ENCODE results near the gene ABCA4.

Gene ABCA4

DNA sequence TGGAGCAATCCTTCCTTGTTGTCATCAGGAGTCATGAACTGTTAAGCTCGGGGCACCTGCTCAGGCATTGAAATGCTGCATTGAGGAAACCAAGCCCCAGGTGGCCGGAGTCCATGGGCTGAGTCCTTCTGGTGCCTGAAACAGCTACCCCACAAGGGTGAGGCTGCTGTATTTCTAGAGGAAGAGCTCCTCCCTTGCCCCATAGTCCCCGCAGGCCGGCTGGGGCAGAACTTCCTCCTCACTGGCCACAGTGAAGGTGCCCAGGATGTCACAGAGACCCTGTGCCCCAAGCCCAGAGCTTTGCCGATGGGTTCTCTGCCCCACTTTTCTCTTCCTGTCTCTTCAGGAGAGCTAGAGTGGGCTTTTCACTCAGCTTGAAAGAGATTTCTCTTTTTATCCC lies 130.9 kb downstream of the ABCA4 start:
- DNase-seq: no peak
- TF ChIP-seq POLR2A (IDR thresholded peaks at IDR 0.05; ENCODE audit: low read length) (no peak), GATA1 (IDR thresholded peaks at IDR 0.05; ENCODE audit: low read depth, low read length) (no peak)

DNA sequence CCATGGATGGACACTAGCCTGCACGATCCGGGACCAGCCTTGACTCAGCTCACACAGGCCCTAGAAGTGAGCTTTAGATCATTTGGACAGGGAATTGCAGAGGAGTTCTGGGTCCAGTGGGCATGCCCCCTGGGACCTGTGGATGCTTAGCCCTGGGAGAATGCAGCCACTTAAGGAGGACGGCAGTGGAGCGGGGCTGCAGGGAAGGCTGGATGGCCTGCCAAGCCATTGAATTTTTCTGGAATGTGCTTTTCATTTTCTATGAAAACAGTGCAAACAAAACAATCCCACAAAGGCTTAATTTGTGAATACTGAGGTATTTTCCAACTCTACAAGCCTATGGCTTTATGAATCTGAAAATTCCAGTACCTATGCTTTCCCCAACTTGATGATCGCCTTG lies 131.3 kb downstream of the ABCA4 start:
- DNase-seq: no peak
- TF ChIP-seq GATA1 (IDR thresholded peaks at IDR 0.05; ENCODE audit: low read depth, low read length) (no peak), POLR2A (IDR thresholded peaks at IDR 0.05; ENCODE audit: low read length) (no peak)

DNA sequence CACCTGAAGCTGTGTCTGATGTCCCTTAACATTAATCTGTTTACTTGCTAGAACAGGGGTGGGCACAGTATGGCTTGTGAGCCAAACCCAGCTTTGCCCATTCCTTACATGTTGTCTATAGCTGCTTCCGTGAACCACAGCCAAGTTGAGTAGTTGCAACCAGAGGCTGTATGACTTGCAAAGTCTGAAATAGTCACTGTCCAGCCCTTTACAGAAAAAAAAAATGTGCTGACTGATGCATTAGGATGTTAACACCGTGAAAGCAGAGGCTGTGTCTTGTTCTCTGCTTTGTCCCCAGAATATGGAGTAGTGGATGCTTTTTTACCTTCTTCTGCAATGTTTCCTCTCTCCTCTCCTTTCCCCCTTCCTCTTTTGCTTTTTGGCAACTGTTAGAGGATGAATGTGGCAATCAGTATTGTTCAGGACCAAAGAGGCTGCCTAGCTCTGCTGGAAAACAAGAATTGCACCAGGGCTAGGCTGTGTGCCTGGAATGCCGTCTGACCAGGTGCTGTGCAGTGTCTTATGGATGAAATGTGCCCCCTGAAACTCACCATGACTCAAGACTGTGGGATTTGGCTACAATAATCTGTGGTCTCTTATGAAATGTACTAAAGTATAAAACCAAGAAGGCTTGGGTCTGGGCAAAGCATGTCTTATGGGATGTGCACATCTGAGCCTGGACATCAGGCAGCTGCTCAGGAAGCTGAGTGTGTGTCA lies 132.2 kb downstream of the ABCA4 start:
- DNase-seq: peak; percentile 10 to 36

DNA sequence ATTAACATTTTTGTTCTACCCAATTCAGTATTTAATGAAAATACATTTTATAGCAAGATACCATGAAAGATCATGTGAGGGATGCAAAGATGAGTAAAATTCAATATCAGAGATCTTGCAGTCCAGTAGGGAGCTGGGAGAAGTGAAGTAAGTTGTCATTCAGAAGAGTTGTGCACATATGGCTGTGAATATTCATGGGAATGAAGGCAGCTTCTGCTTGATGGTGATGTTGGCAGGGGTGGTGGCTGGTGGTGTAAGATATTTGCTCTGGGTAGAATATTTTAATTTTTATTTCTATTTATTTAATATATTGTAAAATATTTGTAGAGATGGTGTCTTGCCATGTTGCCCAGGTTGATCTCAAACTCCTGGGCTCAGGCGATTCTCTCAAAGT lies 139.7 kb downstream of the ABCA4 start:
- TF ChIP-seq POLR2A (IDR thresholded peaks at IDR 0.05; ENCODE audit: low read length) (no peak), GATA1 (IDR thresholded peaks at IDR 0.05; ENCODE audit: low read depth, low read length) (no peak)
- no peak for DNase-seq

More for the DNA sequence above, 132.2 kb downstream of the ABCA4 start:
- TF ChIP-seq GATA1 (IDR thresholded peaks at IDR 0.05; ENCODE audit: low read depth, low read length) (no peak), POLR2A (IDR thresholded peaks at IDR 0.05; ENCODE audit: low read length) (no peak)

DNA sequence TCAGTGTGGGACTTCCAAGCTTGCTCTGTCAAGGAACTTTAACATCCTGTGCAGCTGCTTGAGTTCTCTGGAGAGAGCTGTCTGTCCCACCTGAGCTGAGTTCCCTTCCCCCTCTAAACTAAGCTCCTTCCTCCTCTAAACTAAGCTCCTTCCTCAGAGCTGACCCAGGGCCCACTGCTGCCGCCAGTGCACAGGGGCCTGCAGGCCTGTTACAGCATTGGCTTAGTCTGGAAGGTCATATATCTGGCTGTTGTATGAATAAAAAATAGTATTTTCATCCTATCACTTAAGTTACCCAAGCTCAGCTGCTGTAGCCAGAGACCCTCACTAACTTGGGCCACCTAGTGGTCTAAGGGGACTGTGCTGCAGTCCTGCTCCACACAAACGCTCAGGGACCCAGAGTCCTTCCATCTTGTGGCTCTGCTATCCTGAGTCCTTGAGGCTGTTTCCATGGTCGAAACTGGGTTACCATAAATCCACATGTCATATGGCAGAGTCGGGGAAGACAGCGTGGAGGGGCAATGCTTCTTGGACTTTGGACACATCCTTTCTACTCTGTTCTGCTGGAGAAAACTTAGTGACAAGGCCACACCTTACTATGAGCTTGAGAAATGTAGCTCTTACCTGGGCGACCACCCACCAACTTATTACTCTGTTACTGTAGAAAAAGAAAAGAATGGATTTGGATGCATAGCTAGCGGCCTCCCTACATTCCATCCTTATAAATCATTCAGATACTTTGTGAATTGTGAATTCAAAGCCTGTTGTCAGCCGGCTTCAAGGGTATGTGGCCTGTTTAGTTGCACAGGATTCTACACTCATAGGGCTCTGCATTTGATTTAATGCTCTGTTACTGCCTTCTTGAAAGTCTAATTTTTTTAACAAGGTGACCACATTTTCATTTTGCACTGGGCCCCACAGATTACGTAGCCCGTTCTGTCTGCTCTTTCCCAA lies 140.4 kb downstream of the ABCA4 start:
- no peak for TF ChIP-seq GATA1 (IDR thresholded peaks at IDR 0.05; ENCODE audit: low read depth, low read length)
- DNase-seq: peak; percentile 17 to 22

DNA sequence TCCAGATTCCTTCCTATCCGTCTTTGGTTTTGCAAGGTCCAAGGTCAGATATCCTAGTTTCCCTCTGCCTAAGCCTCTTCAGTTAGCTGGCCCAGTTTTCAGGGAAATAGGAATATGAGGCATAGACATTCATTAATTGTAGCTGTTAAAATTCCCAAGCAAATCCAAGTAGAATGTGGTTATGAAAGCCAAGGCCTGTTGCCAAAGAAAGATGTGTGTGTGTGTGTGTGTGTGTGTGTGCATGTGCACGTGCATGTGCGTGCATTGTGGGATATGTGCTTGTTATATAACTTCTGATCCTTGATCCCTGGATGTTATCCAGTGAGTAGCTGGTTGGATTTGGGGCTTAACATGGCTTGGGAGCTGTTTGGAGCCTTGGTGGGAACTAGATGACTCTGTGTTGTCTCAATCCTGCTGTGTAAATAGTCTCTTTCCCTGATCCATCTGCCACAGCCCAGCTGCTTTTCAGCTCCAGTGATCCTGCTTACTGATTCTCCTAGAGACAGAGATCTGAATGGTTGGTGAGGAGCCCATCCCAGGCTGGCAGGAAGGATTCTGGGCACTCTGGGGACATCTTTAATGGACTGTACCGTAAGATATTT lies 141.1 kb downstream of the ABCA4 start:
- no peak for DNase-seq
- TF ChIP-seq POLR2A (IDR thresholded peaks at IDR 0.05; ENCODE audit: low read length) (no peak), GATA1 (IDR thresholded peaks at IDR 0.05; ENCODE audit: low read depth, low read length) (no peak)

DNA sequence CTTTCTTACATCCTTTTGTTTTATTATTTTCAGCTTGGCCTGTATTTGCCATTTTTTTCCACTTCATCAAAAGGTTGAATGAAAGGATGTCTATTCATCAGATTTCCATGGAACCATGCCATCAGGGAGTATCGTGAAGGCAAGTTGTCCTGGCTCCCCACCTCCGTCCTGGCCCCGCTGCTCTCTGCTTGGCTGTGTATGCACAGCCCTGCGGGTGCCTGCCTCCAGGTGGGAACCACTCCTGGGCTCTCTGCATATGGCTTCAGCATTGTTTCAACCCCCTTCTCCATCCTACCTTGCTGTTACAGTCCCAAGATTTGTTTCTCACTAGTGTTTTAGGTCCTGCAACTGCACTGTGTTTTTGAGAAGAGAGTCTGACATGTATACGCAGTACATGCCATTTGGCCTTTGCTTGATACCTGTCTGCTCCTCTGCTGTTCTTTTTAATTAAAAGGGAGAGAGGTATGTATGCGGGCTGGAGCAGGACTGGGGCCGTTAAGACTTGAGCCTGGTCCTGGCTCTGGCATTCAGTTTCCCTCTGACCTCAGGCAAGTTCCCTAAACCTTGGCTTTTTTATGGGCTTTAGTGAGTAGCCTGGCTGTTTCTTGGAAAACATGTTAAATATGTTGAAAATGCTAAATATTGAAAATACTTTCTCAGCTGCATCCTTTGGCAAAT lies 141.8 kb downstream of the ABCA4 start:
- DNase-seq: no peak
- TF ChIP-seq GATA1 (IDR thresholded peaks at IDR 0.05; ENCODE audit: low read depth, low read length): no peak

DNA sequence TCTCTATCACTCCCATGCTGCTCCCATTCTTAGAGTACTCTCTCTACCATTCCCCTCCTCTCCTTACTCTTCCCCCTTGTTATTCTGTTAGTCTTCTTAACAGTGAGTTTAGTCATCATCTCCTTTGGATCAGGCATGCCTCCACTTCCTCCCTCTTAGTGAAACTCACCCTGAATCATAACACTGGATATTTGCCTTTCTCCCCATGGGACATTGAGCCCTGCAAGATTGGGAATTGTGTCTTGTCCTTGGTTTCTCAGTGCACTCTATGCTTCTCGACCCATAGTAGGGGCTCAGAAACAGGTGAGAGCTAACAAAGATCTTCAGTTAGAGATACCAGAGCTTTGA lies 143.4 kb downstream of the ABCA4 start:
- TF ChIP-seq POLR2A (IDR thresholded peaks at IDR 0.05; ENCODE audit: low read length) (no peak), GATA1 (IDR thresholded peaks at IDR 0.05; ENCODE audit: low read depth, low read length) (no peak)
- DNase-seq: no peak

DNA sequence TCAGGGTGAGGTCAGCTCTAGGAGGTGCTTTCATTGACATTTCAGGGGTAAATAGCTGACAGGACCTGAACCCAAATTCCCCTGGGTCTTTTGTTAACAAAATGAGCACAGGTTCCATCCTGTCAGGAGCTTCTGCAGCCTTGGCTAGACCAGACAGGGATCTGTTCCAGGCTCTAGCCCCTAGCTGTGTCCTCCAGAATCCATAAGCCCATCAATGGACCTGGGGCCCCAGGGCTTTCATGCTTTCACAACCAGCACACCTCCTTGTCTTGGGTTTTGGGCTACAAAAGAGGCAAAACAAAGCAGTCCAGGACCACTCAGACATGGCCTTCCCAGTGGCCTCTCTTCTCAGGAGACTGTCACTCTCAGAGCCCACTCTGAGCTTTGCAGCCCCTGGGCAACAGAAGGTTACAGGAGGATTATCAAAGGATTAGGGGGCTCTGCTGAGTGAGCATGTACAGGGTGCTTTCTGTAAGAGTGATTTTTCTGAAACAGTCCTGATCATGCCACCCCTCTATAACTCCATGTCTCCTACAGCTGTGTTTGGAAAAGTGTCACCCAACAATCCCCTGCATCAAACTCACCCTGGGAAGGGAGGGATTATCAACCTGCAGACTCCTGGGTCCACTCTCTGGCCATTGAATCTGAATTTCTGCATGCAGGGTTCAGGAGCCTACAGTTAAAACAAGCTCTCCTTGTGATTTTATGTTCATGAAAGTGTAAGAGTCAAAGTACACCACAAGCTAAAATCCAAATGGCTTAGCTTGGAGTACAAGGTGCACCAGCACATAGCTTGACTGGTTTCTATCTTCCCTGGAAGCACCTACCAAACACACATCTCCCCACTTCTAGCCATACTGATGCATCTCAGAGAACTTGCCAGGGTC lies 144.0 kb downstream of the ABCA4 start:
- TF ChIP-seq GATA1 (IDR thresholded peaks at IDR 0.05; ENCODE audit: low read depth, low read length): no peak
- no peak for TF ChIP-seq POLR2A (IDR thresholded peaks at IDR 0.05; ENCODE audit: low read length)

DNA sequence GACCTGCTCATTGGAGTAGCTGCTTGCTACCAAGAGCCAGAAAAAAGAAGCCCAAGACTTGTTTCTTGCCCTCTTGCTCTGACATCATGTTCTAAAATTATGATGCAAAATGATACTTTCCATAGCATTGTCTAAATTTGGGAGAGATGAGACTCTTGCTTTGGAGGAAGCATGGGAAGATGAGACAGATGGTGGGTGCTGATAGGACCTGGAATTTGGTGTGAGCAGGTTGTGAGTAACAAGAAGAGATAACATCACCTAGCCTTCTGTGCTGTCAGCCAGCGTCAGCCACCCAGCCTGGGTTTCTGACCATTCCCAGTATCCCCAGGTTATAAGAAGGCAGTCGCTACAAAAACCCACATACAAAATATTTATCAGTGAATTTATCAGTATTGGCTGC lies 144.7 kb downstream of the ABCA4 start:
- peak; percentile 49 to 50 for DNase-seq

More for the DNA sequence above, 144.0 kb downstream of the ABCA4 start:
- DNase-seq: no peak

DNA sequence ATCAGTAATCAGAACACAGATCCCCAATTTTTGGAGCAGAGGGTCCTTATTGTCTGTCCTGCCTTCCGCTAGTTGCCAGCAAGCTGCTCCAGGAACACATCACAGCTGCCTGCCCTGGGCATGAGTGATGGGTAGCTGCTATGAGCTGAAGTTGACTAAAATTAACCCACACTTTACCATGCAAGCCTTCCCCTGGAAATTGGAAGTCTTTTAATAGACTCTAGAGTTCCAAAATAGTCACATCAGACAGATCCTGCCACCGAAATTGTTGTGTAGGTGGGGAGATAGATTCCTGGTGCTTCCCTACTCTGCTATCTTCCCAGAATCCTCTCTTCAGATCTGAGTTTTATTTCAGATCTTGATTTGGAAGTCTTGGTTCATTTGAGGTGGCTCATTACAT lies 148.6 kb downstream of the ABCA4 start:
- DNase-seq: no peak
- TF ChIP-seq GATA1 (IDR thresholded peaks at IDR 0.05; ENCODE audit: low read depth, low read length): no peak
- TF ChIP-seq POLR2A (IDR thresholded peaks at IDR 0.05; ENCODE audit: low read length): no peak

More for the DNA sequence above, 144.7 kb downstream of the ABCA4 start:
- TF ChIP-seq POLR2A (IDR thresholded peaks at IDR 0.05; ENCODE audit: low read length): no peak
- no peak for TF ChIP-seq GATA1 (IDR thresholded peaks at IDR 0.05; ENCODE audit: low read depth, low read length)

DNA sequence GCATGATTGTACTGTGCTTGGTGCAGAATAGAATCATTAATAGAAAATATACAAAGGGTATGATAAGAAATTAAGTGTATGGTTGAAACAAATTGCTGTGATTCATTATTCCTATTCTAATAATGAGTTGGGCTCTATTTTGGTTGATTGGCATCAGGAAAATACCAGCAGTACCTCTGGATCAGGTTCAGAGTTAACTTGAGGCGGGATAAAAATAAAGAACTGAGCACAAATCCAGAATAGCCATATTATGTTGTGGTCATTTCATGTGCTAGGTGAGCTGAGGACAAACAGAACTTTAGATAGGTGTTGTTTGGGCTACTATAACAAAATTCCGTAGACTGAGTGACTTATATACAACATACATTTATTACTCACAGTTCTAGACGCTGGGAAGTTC lies 151.1 kb downstream of the ABCA4 start:
- TF ChIP-seq GATA1 (IDR thresholded peaks at IDR 0.05; ENCODE audit: low read depth, low read length): no peak
- TF ChIP-seq POLR2A (IDR thresholded peaks at IDR 0.05; ENCODE audit: low read length): no peak
- no peak for DNase-seq

DNA sequence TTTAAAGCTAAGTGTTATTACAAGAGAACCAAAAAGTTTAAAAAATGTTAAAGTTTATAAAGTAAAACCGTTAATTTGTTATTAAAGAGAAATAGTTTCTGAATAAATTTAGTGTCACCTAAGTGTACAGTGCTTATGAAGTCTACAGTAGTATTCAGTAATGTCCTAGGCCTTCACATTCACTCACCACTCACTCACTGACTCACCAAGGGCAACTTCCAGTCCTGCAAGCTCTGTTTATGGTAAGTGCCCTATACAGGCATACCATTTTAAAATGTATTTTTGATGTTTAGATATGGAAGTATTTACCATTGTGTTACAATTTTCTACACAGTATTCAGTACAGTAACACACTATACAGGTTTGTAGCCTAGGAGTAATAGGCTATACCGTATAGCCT lies 151.6 kb downstream of the ABCA4 start:
- no peak for DNase-seq
- TF ChIP-seq GATA1 (IDR thresholded peaks at IDR 0.05; ENCODE audit: low read depth, low read length) (no peak), POLR2A (IDR thresholded peaks at IDR 0.05; ENCODE audit: low read length) (no peak)
